GM21528 (cell line): Measurements from ENCODE around the gene RAP1GAP2.

Source experiments
- ATAC-seq: cut with Tn5 transposase; IDR thresholded peaks from one replicate; pipeline ENCODE4 v1.9.1; 2021; ENCODE audit warnings: mild to moderate bottlenecking, moderate library complexity; ENCODE audit not compliant: unreplicated experiment, low FRiP score

Gene RAP1GAP2

GRCh38 chr17:2905696-2906501 lies 109.7 kb downstream of the RAP1GAP2 start:
- no peak for ATAC-seq

- ATAC-seq = no peak
Measured at GRCh38 chr17:2906901-2907300, 110.7 kb downstream of the RAP1GAP2 start.

GRCh38 chr17:2909175-2909845 lies 113.1 kb downstream of the RAP1GAP2 start:
- ATAC-seq = no peak

- ATAC-seq = no peak
Measured at GRCh38 chr17:2909846-2910234, 113.6 kb downstream of the RAP1GAP2 start.

GRCh38 chr17:2911035-2911754 lies 115.0 kb downstream of the RAP1GAP2 start:
- no peak for ATAC-seq

GRCh38 chr17:2911755-2912111 lies 115.5 kb downstream of the RAP1GAP2 start:
- no peak for ATAC-seq

GRCh38 chr17:2912754-2913153 lies 116.5 kb downstream of the RAP1GAP2 start:
- ATAC-seq = no peak

GRCh38 chr17:2916461-2916860 lies 120.2 kb downstream of the RAP1GAP2 start:
- no peak for ATAC-seq

- ATAC-seq = no peak
Measured at GRCh38 chr17:2921443-2921842, 125.2 kb downstream of the RAP1GAP2 start.

- no peak for ATAC-seq
Measured at GRCh38 chr17:2924211-2924610, 128.0 kb downstream of the RAP1GAP2 start.

GRCh38 chr17:2925011-2925410 lies 128.8 kb downstream of the RAP1GAP2 start:
- ATAC-seq = no peak

GRCh38 chr17:2926019-2926650 lies 129.9 kb downstream of the RAP1GAP2 start:
- no peak for ATAC-seq

- ATAC-seq = no peak
Measured at GRCh38 chr17:2928294-2928890, 132.2 kb downstream of the RAP1GAP2 start.

GRCh38 chr17:2929881-2930533 lies 133.8 kb downstream of the RAP1GAP2 start:
- no peak for ATAC-seq

- ATAC-seq = no peak
Measured at GRCh38 chr17:2931876-2932275, 135.6 kb downstream of the RAP1GAP2 start.

GRCh38 chr17:2932946-2933345 lies 136.7 kb downstream of the RAP1GAP2 start:
- ATAC-seq = no peak

GRCh38 chr17:2933606-2934005 lies 137.4 kb downstream of the RAP1GAP2 start:
- no peak for ATAC-seq

GRCh38 chr17:2935632-2936031 lies 139.4 kb downstream of the RAP1GAP2 start:
- ATAC-seq = no peak

- ATAC-seq = no peak
Measured at GRCh38 chr17:2936351-2936750, 140.1 kb downstream of the RAP1GAP2 start.

GRCh38 chr17:2936771-2937321 lies 140.6 kb downstream of the RAP1GAP2 start:
- ATAC-seq = no peak
